Transverse colon (tissue), 4 donors: ENCODE results near the gene RNLS. TPM values are rescaled to one million over a fixed set of nuclear protein-coding genes. Genes with fewer than 3 reads are reported as not detected.

Experiments used
- DNase-seq: peaks from one replicate; pipeline ENCODE4 v3.0.0-alpha.2; 2019
- H3K27ac ChIP-seq, 4 donors: fragments of 200-600 bp; sonication (generic); 2 replicates each; pipeline ENCODE4 v1.5.1; 2016 to 2018; ENCODE audit warnings: inconsistent platforms in 4 of 4
- H3K27me3 ChIP-seq: fragments of 200-600 bp; sonication (generic); 2 replicates; pipeline ENCODE4 v1.5.1; 2017; ENCODE audit warnings: inconsistent platforms
- H3K36me3 ChIP-seq, 4 donors: fragments of 200-600 bp; sonication (generic); 2 replicates each; pipeline ENCODE4 v1.5.1; 2017 to 2019; ENCODE audit warnings: inconsistent platforms in 4 of 4
- H3K4me1 ChIP-seq, 4 donors: fragments of 200-600 bp; sonication (generic); 2 replicates each; pipeline ENCODE4 v1.5.1; 2017 to 2020; ENCODE audit warnings: inconsistent platforms in 4 of 4
- H3K4me3 ChIP-seq, 4 donors: fragments of 200-600 bp; sonication (generic); 1 replicate in 1 of 4; 2 replicates in 3 of 4; pipeline versions ENCODE4 v1.5.1 to v1.6.1; 2017 to 2019; ENCODE audit warnings: inconsistent platforms in 4 of 4
- H3K9me3 ChIP-seq, 2 donors: fragments of 200-600 bp; sonication (generic); 2 replicates each; pipeline ENCODE4 v1.5.1; 2017 to 2019; ENCODE audit warnings: inconsistent platforms in 2 of 2
- CTCF ChIP-seq, 5 experiments: fragments of 200-600 bp in 3 of 5; fragments of 450-650 bp in 2 of 5; sonication (generic) in 3 of 5; IDR thresholded peaks; 1 replicate in 2 of 5; 2 replicates in 3 of 5; pipeline ENCODE4 v1.5.1; 2016 to 2017; ENCODE audit warnings: antibody characterized with exemption in 5 of 5, inconsistent platforms in 3 of 5, mild to moderate bottlenecking in 2 of 5, moderate library complexity in 1 of 5
- EP300 ChIP-seq: sonication (generic); formaldehyde crosslinking; IDR thresholded peaks from one replicate; pipeline ENCODE4 v1.6.1; 2017; ENCODE audit warnings: antibody characterized with exemption, low read depth
- POLR2A ChIP-seq: fragments of 450-650 bp; IDR thresholded peaks from one replicate; pipeline ENCODE4 v1.6.1; 2016; ENCODE audit warnings: antibody characterized with exemption, mild to moderate bottlenecking, moderate library complexity
- POLR2AphosphoS5 ChIP-seq, 3 donors: sonication (generic); formaldehyde crosslinking; IDR thresholded peaks; one replicate each; pipeline ENCODE4 v1.6.1; 2016; ENCODE audit warnings: antibody characterized with exemption in 3 of 3
- WGBS, 2 donors: methylation state at CpG; one replicate each; pipeline ENCODE4 v1.1.5; 2018; ENCODE audit warnings: low coverage in 1 of 2; 5-methylcytosine and 5-hydroxymethylcytosine counted together
- in situ Hi-C, 4 donors: fragments of 200-750 bp; cut with MboI; loops; one replicate each; pipeline versions ENCODE4 v1.15.0 to v1.15.1; 2017; ENCODE audit warnings: low sequenced_read_pairs in 3 of 4, low pct_ligation_motif_present in 1 of 4, low pct_unique_long_range_greater_than_20kb in 1 of 4
- intact Hi-C: fragments of 100-400 bp; cut with DNase I; formaldehyde crosslinking; loops from one replicate; pipeline ENCODE4 v1.15.1; 2023; ENCODE audit warnings: low total_unique reads
- total RNA-seq, 4 donors: library from RNA; depleted of rRNA; stranded (reverse); fragments of >200 nt; gene quantifications; one replicate each; pipeline ENCODE4 v1.1.0, GENCODE V29; 2016

Gene RNLS
- total RNA-seq, 4 donors from 2014 or later: 2.4 to 78.2 (median 28.9) TPM

- TF ChIP-seq CTCF (IDR thresholded peaks at IDR 0.05): no peak
- no peak for TF ChIP-seq POLR2A
- no peak for TF ChIP-seq EP300
- no peak for TF ChIP-seq POLR2AphosphoS5 (IDR thresholded peaks at IDR 0.05)
- intact Hi-C loops: no loop called here
These were observed 88.6 kb downstream of the RNLS start for GRCh38 chr10:88494537-88494936.

GRCh38 chr10:88493691-88494483 lies 89.2 kb downstream of the RNLS start:
- WGBS, 2 donors: 29 to 34% methylated on average over 3 of the region's 3 CpGs
- in situ Hi-C loops: no loop called here

More at GRCh38 chr10:88494537-88494936, 88.6 kb downstream of the RNLS start:
- no peaks in the 10 kb centered on the region for H3K9me3 ChIP-seq
- in situ Hi-C loops: no loop called here
- peaks cover 0 to 9% (median 4%) of the 10 kb centered on the region in 4 donors for H3K4me1 ChIP-seq
- H3K4me3 ChIP-seq: no peak overlapping the region
- no peak for DNase-seq
- H3K36me3 ChIP-seq: no peaks in the 10 kb centered on the region
- no peak overlapping the region for H3K27ac ChIP-seq
- H3K27me3 ChIP-seq: no peaks in the 10 kb centered on the region

GRCh38 chr10:88491314-88491713 lies 91.8 kb downstream of the RNLS start:
- Histone ChIP-seq H3K27ac (no peak overlapping the region), H3K9me3 (no peaks in the 10 kb centered on the region), H3K36me3 (no peaks in the 10 kb centered on the region), H3K27me3 (no peaks in the 10 kb centered on the region), H3K4me1 (peaks cover 0 to 9% (median 4%) of the 10 kb centered on the region in 4 donors), H3K4me3 (no peak overlapping the region)
- in situ Hi-C loops (no loop called here), intact Hi-C loops (no loop called here)
- no peak for DNase-seq
- no peak for TF ChIP-seq EP300
- no peak for TF ChIP-seq POLR2AphosphoS5 (IDR thresholded peaks at IDR 0.05)
- TF ChIP-seq CTCF (IDR thresholded peaks at IDR 0.05): no peak
- no peak for TF ChIP-seq POLR2A
- WGBS, 2 donors: 60% methylated on average over 1 of the region's 1 CpG; no CpG with 5 or more reads in 1 of the 2 donors

More at GRCh38 chr10:88493691-88494483, 89.2 kb downstream of the RNLS start:
- Histone ChIP-seq H3K4me1 (peaks cover 0 to 9% (median 4%) of the 10 kb centered on the region in 4 donors), H3K27ac (no peak overlapping the region), H3K36me3 (no peaks in the 10 kb centered on the region), H3K9me3 (no peaks in the 10 kb centered on the region), H3K4me3 (no peak overlapping the region), H3K27me3 (no peaks in the 10 kb centered on the region)
- TF ChIP-seq POLR2A (no peak), POLR2AphosphoS5 (IDR thresholded peaks at IDR 0.05) (no peak), CTCF (IDR thresholded peaks at IDR 0.05) (no peak), EP300 (no peak)
- no peak for DNase-seq
- intact Hi-C loops: no loop called here

GRCh38 chr10:88490231-88490980 lies 92.7 kb downstream of the RNLS start:
- Histone ChIP-seq H3K36me3 (no peaks in the 10 kb centered on the region), H3K27me3 (no peaks in the 10 kb centered on the region), H3K27ac (no peak overlapping the region), H3K9me3 (no peaks in the 10 kb centered on the region), H3K4me1 (peaks cover 0 to 9% (median 4%) of the 10 kb centered on the region in 4 donors), H3K4me3 (no peak overlapping the region)
- in situ Hi-C loops (no loop called here), intact Hi-C loops (no loop called here)
- TF ChIP-seq CTCF (IDR thresholded peaks at IDR 0.05) (no peak), EP300 (no peak), POLR2AphosphoS5 (IDR thresholded peaks at IDR 0.05) (no peak), POLR2A (no peak)
- DNase-seq: no peak
- WGBS, 2 donors: 69 to 84% methylated on average over 4 of the region's 4 CpGs
